Ascending aorta (tissue), 2 donors: ENCODE measurements around the gene TAPBP. TPM values are rescaled to one million over a fixed set of nuclear protein-coding genes. Genes with fewer than 3 reads are reported as not detected.
"Not testable (repeated sequence)": the region's sequence is repeated elsewhere in the genome, so short reads cannot be mapped to it uniquely, and the experiment has no call there.

ENCODE experiments used
- DNase-seq, 2 donors: peaks; one replicate each; pipeline ENCODE4 v3.0.0-alpha.2; 2019; ENCODE audit warnings: low spot score in 2 of 2
- H3K27ac ChIP-seq, 2 donors: fragments of 200-600 bp; sonication (generic); one replicate each; pipeline ENCODE4 v1.5.1; 2016 to 2017; ENCODE audit warnings: mild to moderate bottlenecking in 1 of 2
- H3K27me3 ChIP-seq: fragments of 200-600 bp; sonication (generic); one replicate; pipeline ENCODE4 v1.5.1; 2017
- H3K36me3 ChIP-seq, 2 donors: fragments of 200-600 bp; sonication (generic); one replicate each; pipeline ENCODE4 v1.5.1; 2016
- H3K4me1 ChIP-seq, 2 donors: fragments of 200-600 bp; sonication (generic); one replicate each; pipeline ENCODE4 v1.5.1; 2016 to 2017; ENCODE audit warnings: mild to moderate bottlenecking in 1 of 2
- H3K4me3 ChIP-seq, 2 donors: fragments of 200-600 bp; sonication (generic); one replicate each; pipeline ENCODE4 v1.5.1; 2016 to 2017; ENCODE audit warnings: mild to moderate bottlenecking in 1 of 2
- H3K9me3 ChIP-seq, 2 donors: fragments of 200-600 bp; sonication (generic); one replicate each; pipeline ENCODE4 v1.5.1; 2016
- intact Hi-C: fragments of 100-400 bp; cut with DNase I; formaldehyde crosslinking; loops from one replicate; pipeline ENCODE4 v1.15.1; 2023
- total RNA-seq: library from RNA; depleted of rRNA; stranded (reverse); fragments of >200 nt; gene quantifications from one replicate; pipeline ENCODE4 v1.1.0, GENCODE V29; 2016
- TF ChIP-seq, protein P1 (sequence below), 3 experiments: fragments of 200-600 bp in 2 of 3; fragments of 450-650 bp in 1 of 3; sonication (generic) in 2 of 3; IDR thresholded peaks; one replicate each; pipeline ENCODE4 v1.5.1; 2016 to 2019; ENCODE audit warnings: antibody characterized with exemption in 3 of 3, mild to moderate bottlenecking in 1 of 3, moderate library complexity in 1 of 3

The TAPBP gene
- total RNA-seq, 1 donor from 2014 or later = 185 TPM

- peaks cover 3 to 36% of the 10 kb centered on the region in 2 donors for H3K4me1 ChIP-seq
- H3K27ac ChIP-seq = peak overlapping the region; percentile 91 to 96
- H3K9me3 ChIP-seq = no peaks in the 10 kb centered on the region
- no peak for DNase-seq
- intact Hi-C loops = loop anchor here (1.0 to 5.0 kb wide), 4 partner anchors 18 to 1369 kb away; partner anchors contain the start of genes CUTA, PFDN6, WDR46 and ZBTB12
- TF ChIP-seq, protein P1, sequence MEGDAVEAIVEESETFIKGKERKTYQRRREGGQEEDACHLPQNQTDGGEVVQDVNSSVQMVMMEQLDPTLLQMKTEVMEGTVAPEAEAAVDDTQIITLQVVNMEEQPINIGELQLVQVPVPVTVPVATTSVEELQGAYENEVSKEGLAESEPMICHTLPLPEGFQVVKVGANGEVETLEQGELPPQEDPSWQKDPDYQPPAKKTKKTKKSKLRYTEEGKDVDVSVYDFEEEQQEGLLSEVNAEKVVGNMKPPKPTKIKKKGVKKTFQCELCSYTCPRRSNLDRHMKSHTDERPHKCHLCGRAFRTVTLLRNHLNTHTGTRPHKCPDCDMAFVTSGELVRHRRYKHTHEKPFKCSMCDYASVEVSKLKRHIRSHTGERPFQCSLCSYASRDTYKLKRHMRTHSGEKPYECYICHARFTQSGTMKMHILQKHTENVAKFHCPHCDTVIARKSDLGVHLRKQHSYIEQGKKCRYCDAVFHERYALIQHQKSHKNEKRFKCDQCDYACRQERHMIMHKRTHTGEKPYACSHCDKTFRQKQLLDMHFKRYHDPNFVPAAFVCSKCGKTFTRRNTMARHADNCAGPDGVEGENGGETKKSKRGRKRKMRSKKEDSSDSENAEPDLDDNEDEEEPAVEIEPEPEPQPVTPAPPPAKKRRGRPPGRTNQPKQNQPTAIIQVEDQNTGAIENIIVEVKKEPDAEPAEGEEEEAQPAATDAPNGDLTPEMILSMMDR (IDR thresholded peaks at IDR 0.05) = no peak
- peak overlapping the region; percentile 71 to 94 for H3K4me3 ChIP-seq
- H3K36me3 ChIP-seq = peaks cover 43 to 63% of the 10 kb centered on the region in 2 donors
- H3K27me3 ChIP-seq = no peaks in the 10 kb centered on the region
Measured at GRCh38 chr6:33271117-33271467, 42.8 kb downstream of the TAPBP start.

DNA sequence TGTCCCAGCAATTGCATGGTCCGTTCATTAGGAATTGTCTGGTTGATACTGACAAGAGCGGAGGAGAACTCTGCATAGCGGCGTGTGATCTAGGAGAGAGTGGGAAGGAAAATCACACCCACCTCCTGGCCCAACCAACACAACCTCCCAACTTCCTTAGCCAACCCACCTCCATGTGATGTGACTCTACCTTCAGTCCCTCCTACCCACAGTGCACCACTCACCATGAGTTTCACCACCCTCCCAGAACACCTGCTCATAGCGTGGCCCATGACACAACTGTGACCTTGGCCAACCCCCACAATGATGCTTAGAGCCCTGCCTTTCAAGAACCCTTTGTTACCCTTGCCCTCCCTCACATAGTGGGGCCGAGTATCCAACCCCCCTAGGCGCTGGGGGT lies 49.9 kb downstream of the TAPBP start:
- intact Hi-C loops = no loop called here
- no peak for DNase-seq
- Histone ChIP-seq H3K4me1 (no peaks in the 10 kb centered on the region), H3K36me3 (peaks cover 53 to 72% of the 10 kb centered on the region in 2 donors), H3K27ac (no peak overlapping the region), H3K27me3 (no peaks in the 10 kb centered on the region), H3K9me3 (no peaks in the 10 kb centered on the region), H3K4me3 (no peak overlapping the region)
- TF ChIP-seq, protein P1 (IDR thresholded peaks at IDR 0.05) = no peak

DNA sequence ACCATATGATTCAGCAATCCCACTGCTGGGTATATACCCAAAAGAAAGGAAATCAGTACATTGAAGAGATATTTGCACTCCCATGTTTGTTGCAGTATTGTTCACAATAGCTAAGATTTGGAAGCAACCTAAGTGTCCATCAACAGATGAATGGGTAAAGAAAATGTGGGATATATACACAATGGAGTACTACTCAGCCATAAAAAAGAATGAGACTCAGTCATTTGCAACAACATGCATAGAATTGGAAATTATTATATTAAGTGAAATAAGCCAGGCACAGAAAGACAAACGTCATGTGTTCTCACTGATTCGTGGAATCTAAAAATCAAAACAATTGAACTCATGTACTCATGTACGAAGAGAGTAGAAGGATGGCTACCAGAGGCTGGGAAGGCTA lies 51.4 kb downstream of the TAPBP start:
- intact Hi-C loops, H3K27ac ChIP-seq, H3K4me1 ChIP-seq, H3K9me3 ChIP-seq, H3K4me3 ChIP-seq, DNase-seq, H3K27me3 ChIP-seq: not testable (repeated sequence)
- peaks cover 44 to 64% of the 10 kb centered on the region in 2 donors for H3K36me3 ChIP-seq

- no peak overlapping the region for H3K27ac ChIP-seq
- H3K36me3 ChIP-seq = peaks cover 26 to 39% of the 10 kb centered on the region in 2 donors
- H3K4me1 ChIP-seq = no peaks in the 10 kb centered on the region
- TF ChIP-seq, protein P1 (IDR thresholded peaks at IDR 0.05) = no peak
- no peak for DNase-seq
- H3K4me3 ChIP-seq = no peak overlapping the region
- no peaks in the 10 kb centered on the region for H3K27me3 ChIP-seq
- no peaks in the 10 kb centered on the region for H3K9me3 ChIP-seq
- intact Hi-C loops = no loop called here
Measured at GRCh38 chr6:33259032-33259431, 54.8 kb downstream of the TAPBP start.

GRCh38 chr6:33254591-33254990 lies 59.3 kb downstream of the TAPBP start:
- no peak for DNase-seq
- H3K36me3 ChIP-seq = peaks cover 6 to 23% of the 10 kb centered on the region in 2 donors

GRCh38 chr6:33252759-33253158 lies 61.1 kb downstream of the TAPBP start:
- no peaks in the 10 kb centered on the region for H3K9me3 ChIP-seq
- H3K27ac ChIP-seq = no peak overlapping the region
- H3K27me3 ChIP-seq = no peaks in the 10 kb centered on the region
- peaks cover 4 to 23% of the 10 kb centered on the region in 2 donors for H3K4me1 ChIP-seq
- no peak overlapping the region for H3K4me3 ChIP-seq
- intact Hi-C loops = no loop called here
- no peak for DNase-seq
- peaks cover 4 to 17% of the 10 kb centered on the region in 2 donors for H3K36me3 ChIP-seq
- TF ChIP-seq, protein P1 (IDR thresholded peaks at IDR 0.05) = no peak

More at GRCh38 chr6:33254591-33254990, 59.3 kb downstream of the TAPBP start:
- H3K27me3 ChIP-seq = no peaks in the 10 kb centered on the region
- peaks cover 4 to 12% of the 10 kb centered on the region in 2 donors for H3K4me1 ChIP-seq
- intact Hi-C loops = no loop called here
- H3K9me3 ChIP-seq = no peaks in the 10 kb centered on the region
- H3K27ac ChIP-seq = no peak overlapping the region
- TF ChIP-seq, protein P1 (IDR thresholded peaks at IDR 0.05) = no peak
- no peak overlapping the region for H3K4me3 ChIP-seq
